ENCODE results near the gene STK24.

DNA sequence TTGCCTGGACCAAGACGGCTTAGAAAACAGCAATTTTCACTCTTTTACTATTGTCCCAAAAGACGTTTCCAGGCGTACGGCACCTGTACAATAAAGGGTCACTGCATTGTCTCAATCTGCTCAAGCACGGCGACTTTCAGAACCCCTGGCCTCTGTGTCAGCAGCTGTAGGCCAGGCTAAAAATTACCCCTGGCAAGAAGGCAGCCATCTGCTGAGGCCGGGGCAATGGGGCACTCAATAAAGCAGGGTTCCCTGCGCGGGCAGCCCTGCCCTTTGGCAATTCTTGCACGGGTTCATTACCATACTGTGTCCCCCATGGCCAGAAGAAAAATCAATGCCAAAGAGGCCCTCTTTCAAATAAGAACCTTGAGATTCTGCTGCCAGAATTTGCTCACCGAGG, 52.1 kb downstream of the STK24 start:
- TF ChIP-seq, protein P1, sequence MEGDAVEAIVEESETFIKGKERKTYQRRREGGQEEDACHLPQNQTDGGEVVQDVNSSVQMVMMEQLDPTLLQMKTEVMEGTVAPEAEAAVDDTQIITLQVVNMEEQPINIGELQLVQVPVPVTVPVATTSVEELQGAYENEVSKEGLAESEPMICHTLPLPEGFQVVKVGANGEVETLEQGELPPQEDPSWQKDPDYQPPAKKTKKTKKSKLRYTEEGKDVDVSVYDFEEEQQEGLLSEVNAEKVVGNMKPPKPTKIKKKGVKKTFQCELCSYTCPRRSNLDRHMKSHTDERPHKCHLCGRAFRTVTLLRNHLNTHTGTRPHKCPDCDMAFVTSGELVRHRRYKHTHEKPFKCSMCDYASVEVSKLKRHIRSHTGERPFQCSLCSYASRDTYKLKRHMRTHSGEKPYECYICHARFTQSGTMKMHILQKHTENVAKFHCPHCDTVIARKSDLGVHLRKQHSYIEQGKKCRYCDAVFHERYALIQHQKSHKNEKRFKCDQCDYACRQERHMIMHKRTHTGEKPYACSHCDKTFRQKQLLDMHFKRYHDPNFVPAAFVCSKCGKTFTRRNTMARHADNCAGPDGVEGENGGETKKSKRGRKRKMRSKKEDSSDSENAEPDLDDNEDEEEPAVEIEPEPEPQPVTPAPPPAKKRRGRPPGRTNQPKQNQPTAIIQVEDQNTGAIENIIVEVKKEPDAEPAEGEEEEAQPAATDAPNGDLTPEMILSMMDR (IDR thresholded peaks at IDR 0.05) = no peak
- no peak for TF ChIP-seq POLR2A (IDR thresholded peaks at IDR 0.05)
